Right renal cortex interstitium (tissue), 3 donors: Measurements from ENCODE around the gene ATXN10. TPM values are rescaled to one million over a fixed set of nuclear protein-coding genes. Genes with fewer than 3 reads are reported as not detected.

Experiments
- DNase-seq, 3 donors: peaks; one replicate each; pipeline ENCODE4 v3.0.0-alpha.2; 2013; ENCODE audit warnings: low read depth in 3 of 3, low spot score in 2 of 3
- polyA plus RNA-seq, 3 donors: library from polyadenylated mRNA; unstranded; fragments of 120-200 nt; gene quantifications; one replicate each; pipeline ENCODE4 v1.2.1, GENCODE V29; 2013; ENCODE audit not compliant: insufficient read length in 3 of 3

Gene ATXN10
- polyA plus RNA-seq, 3 donors, result 349 to 375 (median 367) TPM

DNA sequence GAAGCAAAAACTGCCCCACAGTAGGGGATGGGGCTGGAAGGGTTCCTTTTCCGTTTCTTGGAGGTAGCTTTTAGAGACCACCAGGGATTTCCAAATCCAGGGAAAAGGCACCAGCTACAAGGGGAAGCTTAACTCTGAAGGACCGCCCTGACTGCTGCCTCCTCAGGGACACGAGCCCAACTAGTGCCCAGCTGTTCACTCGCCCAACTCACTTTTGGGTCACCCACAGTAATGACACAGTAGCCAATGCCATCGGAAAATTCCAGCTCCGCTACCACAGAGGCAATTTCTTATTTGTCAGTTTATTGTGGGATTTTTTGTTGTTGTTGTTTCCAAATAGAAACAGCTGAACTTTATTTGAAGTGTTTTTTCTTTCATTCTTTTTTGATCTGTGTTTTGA is 141.3 kb downstream of the ATXN10 start:
- DNase-seq, result no peak

DNA sequence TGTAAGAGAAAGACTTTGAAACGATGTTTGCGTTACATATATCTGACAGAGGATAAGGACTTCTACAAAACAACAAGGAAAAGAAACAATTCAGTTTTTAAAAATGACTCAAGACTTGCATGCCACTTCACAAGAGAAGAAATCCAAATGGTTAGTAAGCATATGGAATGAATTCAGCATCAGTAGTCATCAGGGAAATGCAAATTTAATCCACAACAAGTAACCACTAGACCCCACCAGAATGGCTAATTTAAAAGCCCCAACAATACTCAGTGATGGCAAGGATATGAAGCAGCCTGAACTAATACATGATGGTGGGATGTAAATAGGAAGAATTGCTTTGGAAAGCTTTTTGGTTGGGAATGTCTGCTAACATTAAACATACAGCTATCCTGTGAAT is 142.6 kb downstream of the ATXN10 start:
- DNase-seq, result no peak

DNA sequence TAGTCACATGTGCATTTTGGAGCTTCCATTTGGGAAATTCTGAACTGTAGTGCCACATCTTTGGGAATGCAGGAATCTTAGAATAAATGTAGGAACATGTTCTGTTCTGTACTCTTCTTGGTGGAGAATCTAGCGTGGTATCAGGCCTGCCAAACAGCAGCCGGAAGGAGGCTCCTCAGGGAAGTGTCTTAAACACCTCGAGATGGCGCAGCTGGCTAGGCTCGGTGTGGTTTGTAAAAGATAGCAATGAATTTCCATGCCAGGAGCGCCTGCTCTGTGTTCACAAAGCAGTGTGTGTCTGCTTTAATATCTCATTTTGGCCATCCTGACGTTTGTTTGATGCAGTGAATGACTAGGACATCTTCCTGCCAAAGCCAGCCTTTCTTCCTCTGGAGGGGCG is 145.1 kb downstream of the ATXN10 start:
- DNase-seq, result no peak

DNA sequence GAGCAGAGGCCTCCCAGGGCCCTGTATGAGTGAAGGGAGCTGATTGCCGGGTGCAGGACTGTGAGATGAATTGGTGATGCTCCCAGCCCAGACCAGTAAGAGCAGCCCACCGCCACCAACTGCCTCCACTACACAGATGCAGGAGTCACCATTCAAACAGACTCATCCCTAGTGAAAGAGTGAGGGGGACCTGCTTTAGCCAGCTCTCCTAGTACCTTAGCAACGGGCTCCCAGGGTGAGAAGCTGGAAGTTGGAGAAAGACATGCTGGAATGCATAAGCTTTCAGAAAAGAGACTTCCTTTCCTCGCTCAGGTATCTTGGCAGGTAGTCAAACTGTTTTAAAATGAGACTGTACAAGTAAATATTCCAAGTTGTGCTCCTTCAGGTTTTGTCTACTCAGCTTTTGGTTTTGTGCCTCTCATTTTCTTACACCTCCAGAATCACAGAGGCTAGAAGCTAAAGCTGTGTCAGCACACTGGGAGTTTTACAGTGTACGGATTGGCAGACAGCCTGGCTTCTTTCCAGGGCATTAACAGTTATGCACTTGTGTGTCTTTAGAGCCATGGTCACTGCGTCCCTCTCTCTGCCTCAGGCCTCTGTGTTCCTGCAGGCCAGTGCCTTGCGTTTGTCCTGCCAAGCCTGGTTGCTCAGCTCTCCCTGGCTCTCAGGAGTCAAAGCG is 146.2 kb downstream of the ATXN10 start:
- DNase-seq, result peak in 2 of 3 donors; percentile 23 to 36

DNA sequence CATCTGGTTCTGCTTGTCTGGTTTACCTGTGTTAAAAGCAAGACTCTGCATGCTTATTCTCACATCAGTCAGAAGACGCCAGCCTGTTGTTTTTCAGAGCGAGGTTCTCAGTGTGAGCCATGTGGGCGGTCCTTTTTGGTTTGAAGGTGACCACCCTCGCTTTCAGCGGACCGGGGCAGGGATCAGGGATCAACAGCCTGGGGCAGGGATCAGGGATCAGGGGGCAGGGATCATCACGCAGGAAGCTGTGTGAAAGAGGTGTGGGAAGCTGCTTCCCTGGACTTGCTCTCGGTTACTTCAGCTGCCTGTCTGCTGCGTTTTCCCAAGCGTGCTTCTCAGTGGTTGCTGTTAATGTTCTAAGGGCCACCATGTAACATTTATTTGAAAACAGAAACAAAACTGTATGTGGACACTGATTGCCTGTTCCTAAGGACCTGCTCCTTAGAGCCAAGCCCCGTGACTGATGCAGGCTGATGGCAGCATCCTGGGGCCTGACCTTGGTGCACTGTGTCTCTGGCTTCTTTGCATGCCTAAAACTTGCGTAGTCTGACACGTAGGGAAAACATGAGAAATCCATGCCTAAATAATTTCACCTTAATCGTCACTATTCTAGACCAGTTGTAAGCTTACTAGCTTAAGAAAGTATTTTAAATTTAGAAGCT is 146.9 kb downstream of the ATXN10 start:
- no peak for DNase-seq

DNA sequence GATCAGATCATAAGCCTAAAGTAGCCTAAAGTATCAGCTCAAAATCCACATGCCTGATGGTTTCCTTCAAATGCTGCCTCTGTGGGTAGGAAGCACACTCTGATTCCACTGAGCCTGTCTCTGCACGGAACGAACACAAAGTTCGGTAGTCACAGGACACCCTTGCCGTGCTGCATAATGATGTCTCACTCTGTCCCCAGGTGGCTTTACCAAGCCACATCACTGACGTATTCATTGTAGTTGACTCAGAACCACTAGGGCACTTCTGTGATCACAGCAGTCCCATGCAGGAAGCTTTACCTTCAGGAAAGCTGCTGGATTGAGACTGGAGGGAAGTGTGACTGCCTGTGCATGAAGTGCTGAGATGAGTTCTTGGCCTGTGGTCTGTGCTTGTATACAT is 147.7 kb downstream of the ATXN10 start:
- no peak for DNase-seq

DNA sequence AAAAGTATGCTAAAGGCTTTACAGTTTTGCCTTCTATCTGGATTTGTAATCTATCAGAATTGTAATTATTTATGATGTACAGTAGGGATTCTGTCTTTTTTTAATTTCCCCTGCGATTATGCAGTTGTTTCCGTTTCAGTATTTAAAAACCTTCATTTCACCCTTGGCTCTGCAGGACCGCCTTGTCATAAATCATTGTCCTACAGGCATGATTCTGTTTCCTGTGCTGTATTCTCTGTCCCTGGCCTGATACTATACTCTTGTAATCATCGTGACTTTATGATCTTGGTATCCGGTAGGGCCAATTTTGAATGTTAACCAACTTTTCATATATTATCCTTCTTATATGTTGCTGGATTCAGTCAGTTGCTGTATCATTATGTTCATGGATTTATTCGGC is 151.7 kb downstream of the ATXN10 start:
- no peak for DNase-seq

DNA sequence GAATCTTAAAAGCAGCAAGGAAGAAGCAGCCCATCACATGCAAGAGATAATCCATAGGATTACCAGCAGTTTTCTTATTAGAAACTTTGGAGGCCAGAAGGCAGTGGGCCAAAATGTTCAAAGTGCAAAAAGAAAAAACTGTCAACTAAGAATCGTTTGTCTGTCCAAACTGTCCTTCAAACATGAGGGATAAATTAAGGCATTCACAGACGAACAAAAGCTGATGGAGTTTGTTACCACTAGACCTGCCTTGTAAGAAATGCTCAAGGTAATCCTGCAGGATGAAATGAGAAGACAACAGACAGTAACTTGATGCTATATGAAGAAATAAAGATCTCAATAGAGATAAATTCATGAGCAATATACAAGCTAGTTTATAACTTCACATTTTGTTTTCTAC is 154.9 kb downstream of the ATXN10 start:
- no peak for DNase-seq

DNA sequence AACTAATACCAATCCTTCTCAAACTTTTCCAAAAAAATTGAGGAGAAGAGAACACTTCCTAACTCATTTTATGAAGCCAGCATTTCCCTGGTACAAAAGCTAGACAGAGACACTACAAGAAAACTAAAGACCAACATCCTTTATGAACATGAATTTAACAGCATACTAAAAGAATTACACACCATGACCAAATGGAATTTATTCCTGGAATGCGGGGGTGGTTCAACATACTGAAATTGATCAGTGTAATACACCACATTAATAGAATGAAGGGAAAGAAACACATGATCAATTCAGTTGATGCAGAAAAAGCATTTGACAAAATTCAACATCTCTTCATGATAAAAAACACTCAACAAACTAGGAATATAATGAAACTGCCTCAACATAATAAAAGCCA is 157.2 kb downstream of the ATXN10 start:
- DNase-seq, result no peak

DNA sequence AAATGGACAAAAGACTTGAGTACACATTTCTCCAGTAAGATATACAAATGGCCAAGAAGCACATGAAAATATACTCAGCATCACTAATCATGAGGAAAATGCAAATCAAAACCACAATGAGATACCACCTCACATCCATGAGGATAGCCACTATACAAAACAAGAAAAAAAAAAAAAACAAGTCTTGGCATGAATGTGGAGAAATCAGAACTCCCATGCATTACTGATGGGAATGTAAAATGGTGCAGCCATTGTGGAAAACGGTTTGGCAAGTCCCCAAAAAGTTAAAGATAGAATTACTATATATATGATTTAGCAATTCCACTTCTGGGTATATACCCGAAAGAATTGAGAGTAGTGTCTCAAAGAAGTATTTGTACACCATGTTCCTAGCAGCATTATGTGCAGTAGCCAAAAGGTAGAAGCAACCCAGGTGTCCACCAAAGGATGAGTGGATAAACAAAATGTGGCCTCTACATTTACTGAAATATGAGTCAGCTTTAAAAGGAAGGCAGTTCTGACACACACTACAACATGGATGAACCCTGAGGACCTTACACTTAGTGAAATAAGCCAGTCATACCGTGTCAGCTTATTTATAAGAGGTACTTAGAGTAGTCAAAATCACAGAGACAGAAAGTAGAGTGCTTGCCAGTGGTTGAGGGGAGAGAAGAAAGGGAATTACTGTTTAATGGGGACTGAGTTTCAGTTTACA is 159.1 kb downstream of the ATXN10 start:
- DNase-seq, result no peak

DNA sequence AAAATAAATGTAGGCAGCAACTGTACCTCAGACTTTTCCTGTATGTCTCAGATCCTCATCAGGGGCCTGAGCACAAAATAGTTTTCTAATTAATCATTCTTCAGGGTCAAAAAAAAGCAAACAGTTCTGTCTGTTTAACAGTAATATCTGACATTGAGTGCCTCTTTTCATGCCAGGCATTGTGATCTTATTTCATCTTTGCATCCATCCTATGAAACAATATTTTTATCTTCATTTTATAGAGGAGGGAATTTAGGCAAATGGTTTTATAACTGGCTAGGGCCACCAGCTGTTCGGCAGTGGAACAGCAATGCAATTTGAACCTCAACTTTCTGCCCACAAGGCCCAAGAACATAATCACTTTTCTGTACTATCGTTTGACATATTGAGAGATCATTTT is 159.8 kb downstream of the ATXN10 start:
- DNase-seq, result no peak

DNA sequence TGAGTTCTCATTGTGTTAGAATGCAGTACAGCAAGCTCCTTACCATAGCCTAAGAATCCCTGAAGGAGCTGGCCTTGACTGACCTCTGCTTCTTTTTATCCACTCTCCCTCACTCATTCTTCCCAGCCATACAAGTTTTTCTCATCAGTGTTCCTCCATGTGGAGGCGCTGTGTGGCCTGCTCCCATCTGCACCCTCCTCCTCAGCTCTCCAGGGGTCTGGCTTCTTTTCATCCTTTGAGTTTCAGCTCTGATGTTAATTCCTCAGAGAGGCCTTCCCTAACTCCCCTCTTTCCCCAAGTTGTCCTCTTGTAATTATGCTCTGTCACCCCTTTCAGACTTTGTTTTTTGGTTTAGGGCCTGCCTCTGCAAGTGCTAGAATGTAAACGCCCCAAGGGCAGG is 160.5 kb downstream of the ATXN10 start:
- no peak for DNase-seq

DNA sequence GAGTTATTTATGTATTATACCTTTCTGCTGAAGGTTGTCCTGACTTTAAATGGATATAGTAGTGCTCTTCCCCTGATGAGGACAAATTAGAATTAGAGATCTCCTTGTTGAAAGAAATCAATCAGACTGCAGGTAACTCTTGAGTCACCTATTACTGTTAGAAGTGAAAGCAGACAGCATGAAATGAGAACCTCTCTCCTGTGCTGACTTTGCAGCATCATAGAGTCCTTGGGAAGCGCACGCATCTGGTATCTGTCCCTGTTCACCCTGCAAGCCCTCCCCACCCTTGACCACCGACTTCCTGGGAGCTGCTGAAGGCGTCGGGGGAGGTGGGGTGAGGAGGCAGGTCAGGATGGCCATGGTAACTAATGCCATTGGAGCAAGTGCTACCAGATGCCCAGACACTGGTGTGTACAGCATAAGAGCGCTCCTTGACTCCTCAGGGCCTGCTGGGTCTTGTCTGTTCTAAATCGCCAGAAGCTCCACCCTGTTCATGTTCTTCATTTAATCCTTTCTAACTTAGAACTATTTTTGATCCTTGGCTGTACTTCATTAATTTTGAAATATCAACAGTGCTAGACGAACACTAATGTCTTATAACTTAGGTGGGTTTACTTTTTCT is 161.4 kb downstream of the ATXN10 start:
- DNase-seq, result no peak

DNA sequence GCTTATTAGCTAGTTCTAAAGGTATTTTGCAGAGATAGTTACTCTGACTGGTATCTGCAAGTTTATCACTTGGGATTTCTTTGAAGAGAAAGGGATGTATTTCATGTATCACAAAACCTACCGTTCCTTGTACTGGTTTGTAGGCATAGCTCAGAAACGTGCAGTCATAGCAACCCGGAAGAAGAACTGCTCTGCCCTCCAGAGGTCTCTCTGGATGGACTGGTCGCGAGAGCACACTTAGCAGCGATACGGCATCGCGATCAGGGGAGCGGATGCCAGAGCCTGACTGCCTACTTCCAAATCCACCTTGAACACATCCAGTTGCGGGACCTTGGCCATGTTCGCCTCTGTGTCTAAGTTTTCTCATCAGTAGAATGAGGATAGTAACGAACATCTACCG is 162.0 kb downstream of the ATXN10 start:
- no peak for DNase-seq

DNA sequence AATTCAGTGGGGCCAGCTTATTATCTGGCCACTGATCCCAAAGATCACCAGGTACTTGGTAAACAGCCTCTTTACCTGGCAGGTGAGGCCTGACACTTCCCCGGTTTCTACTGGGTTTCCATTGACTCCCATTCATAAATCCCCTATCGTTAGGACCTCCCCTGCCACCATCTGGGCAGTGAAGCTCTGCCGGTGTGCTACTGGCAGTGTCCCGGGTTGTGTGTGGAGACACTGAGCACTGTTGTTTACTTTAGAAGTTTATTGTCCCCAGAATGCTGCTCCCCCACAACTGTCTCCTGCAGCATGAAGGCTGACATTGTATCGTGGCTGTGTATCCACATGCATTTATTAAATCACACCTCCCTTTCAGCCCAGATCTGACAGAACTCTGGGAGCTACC is 162.6 kb downstream of the ATXN10 start:
- DNase-seq, result no peak

DNA sequence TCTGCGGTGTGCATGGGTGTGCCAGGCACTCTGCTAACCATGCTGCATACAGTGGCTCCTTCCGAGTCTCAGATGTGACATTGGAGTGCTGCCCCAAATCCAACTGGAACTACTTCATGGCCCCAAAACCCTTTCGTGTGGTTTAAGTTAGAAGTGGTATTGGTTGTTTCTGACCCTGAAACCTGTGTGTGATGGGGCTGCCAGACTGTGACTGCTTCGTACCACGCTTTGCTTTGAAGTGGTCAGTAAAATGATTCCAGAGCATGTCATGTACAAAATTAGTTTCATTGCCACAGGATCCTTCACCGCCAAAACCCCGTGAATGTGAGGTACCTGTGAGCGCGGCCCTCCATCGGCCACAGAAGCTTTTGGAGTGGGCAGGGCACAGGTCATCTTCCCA is 163.2 kb downstream of the ATXN10 start:
- no peak for DNase-seq

DNA sequence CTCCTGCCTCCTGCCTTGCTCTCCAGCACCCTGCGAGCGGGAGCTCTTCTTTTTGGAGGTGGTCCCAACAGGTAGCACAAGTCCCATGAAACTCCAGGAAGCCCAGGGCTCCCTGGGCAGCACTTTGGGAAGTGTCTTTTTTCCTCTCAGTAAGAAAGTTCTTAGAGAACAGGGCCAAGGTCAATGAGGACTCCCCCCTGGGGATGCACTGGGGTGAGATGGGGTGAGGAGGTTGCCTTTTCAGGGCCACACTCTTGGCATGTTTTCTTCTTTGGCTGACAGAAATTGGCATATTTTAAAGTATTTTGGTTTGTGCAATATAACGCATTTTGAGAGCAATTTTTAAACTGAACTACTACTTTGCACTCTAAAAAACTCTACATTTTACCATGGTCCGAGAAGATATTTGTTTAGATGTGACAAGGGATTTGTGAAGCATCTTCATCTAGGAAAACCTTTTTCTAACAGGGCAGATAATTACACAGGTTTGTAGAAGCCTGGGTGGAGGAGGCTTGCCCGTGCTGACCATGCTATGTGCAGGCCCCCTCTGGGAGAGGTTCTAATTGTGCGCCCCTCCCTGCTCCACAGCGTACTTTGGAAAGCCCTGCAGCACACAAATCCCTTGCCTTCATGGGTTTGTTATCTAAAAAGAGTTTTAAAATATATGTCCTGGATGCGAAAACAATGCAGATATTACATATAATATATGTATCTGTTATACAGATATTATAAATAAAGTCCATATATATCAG is 165.0 kb downstream of the ATXN10 start:
- DNase-seq, result no peak

DNA sequence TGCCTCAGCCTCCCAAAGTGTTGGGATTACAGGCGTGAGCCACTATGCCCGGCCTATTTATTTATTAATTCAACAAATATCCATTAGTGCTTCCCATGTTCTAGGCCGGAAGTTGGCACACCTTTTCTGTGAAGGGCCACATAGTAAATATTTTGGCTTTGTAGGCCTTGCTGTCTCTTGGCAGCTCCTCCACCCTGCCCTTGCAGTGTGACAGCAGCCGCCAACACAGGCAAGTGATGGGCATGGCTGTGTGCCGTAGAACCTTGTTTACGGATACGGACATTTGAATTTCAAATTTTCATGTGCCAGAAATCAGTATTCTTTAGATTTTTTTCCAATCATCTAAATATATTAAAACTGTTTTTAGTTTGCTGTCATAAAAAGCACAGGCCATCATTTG is 165.9 kb downstream of the ATXN10 start:
- no peak for DNase-seq

DNA sequence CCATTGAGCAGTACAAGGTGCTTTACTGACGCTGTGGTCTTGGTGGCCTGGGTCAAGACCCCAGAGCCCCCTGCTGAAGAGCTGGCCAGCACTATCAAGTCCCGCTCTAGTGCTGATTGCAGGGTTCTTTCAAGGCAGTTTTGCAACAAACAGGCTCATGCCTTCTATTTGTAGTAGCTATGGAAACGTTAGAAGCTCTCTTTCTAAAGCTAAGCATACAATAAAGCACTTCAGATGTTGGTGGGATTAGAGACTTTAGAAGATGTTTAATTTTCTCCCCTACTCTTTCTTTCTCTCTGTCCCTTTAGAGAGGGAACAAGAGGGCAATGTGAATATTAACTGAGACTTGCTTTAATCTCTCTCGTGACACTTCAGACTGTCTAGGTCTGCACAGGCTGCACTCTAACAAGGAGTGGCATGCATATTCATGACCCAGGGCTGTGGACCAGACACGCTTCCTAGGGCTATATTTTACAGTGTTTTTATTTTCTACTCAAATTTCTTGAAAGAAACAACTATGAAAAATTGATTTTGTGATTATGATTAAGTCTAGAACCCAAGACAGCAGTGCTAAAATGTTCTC is 166.8 kb downstream of the ATXN10 start:
- no peak for DNase-seq

DNA sequence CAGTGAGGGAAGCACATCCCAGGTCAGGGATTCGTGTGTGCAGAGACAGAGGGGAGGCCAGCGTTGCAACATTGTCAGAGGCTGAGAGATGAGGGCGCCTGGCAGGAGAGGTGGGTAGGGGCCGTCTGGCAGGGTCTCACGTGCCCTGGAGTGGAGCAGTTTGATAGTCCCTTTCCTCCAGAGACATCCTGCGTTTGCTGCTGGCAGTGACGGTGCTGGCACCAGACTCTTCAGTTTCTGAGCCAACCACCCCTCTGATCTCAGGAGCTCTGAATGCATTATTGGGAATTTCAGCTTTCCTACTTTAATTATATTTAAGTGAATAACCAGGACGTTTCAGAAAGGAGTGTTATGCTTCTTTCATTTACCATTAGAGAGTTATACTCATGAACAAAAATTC is 168.8 kb downstream of the ATXN10 start:
- no peak for DNase-seq
